Endothelial cell of umbilical vein (primary cell): ENCODE results near the gene STK39. TPM values are rescaled to one million over a fixed set of nuclear protein-coding genes. Genes with fewer than 3 reads are reported as not detected.

Experiments
- BruUV-seq: library from RNA; stranded (reverse); fragments of 400-500 nt; replicated peaks from 2 replicates; lab custom pipeline; 2021; lab: Mats Ljungman, UMichigan
- CTCF ChIA-PET: fragments of 300-600, 350-600 bp; sonication (Branson Sonifier 250); formaldehyde crosslinking; loops from one replicate; lab custom pipeline; 2021; ENCODE audit warnings: antibody characterized with exemption, inconsistent platforms; lab: Charles Lee
- POLR2A ChIA-PET: fragments of 300-600, 350-600 bp; sonication (Branson Sonifier 250); formaldehyde crosslinking; loops from one replicate; lab custom pipeline; 2021; ENCODE audit warnings: antibody characterized with exemption, inconsistent platforms; lab: Charles Lee
- DNase-seq: peaks from one replicate; pipeline ENCODE4 v3.0.0-alpha.2; 2011; ENCODE audit warnings: low read depth, low spot score
- FAIRE-seq: peaks from 2 replicates; lab custom pipeline; 2011; peaks lifted over from hg19 to GRCh38; lab: Jason Lieb, UNC
- H2AFZ ChIP-seq: 2 replicates; pipeline ENCODE4 v1.6.0; 2012; ENCODE audit warnings: low read depth, low read length, control low read depth, inconsistent platforms
- H3K27ac ChIP-seq: 2 replicates; pipeline ENCODE4 v1.5.1; 2011; ENCODE audit warnings: low read depth, mild to moderate bottlenecking, control low read depth, low read length, moderate library complexity; ENCODE audit not compliant: insufficient read depth
- H3K27me3 ChIP-seq, 2 experiments: 2 replicates each; pipeline versions ENCODE4 v1.6.0 to v1.6.1; 2011; ENCODE audit warnings: low read length in 2 of 2, mixed read lengths in 1 of 2; ENCODE audit not compliant: control insufficient read depth in 2 of 2, insufficient read depth in 2 of 2
- H3K36me3 ChIP-seq, 2 experiments: 2 replicates in 1 of 2; 3 replicates in 1 of 2; pipeline ENCODE4 v1.5.1; 2011; ENCODE audit warnings: low read length in 2 of 2, mild to moderate bottlenecking in 1 of 2, moderate library complexity in 1 of 2; ENCODE audit not compliant: control insufficient read depth in 2 of 2, insufficient read depth in 2 of 2; ENCODE audit errors: extremely low read depth in 1 of 2
- H3K4me1 ChIP-seq: 3 replicates; pipeline ENCODE4 v1.5.1; 2011; ENCODE audit warnings: mild to moderate bottlenecking, low read length; ENCODE audit not compliant: control insufficient read depth, insufficient read depth; ENCODE audit errors: extremely low read depth
- H3K4me2 ChIP-seq: 2 replicates; pipeline ENCODE4 v1.6.1; 2011; ENCODE audit warnings: low read length, control low read depth, mixed read lengths; ENCODE audit not compliant: insufficient read depth
- H3K4me3 ChIP-seq, 3 experiments: fragments of 200-600 bp in 1 of 3; sonication (generic), shearing (Covaris generic) in 1 of 3; replicated peaks in 1 of 3; 2 replicates each; pipeline ENCODE4 v1.5.1; 2011 to 2016; ENCODE audit warnings: control low read depth in 3 of 3, low read length in 3 of 3, mild to moderate bottlenecking in 2 of 3, inconsistent platforms in 1 of 3, low read depth in 1 of 3, moderate library complexity in 1 of 3; ENCODE audit not compliant: insufficient read depth in 1 of 3
- H3K79me2 ChIP-seq: 2 replicates; pipeline ENCODE4 v1.6.0; 2012; ENCODE audit warnings: low read length, inconsistent platforms; ENCODE audit not compliant: control insufficient read depth, insufficient read depth
- H3K9ac ChIP-seq: replicated peaks from 2 replicates; pipeline ENCODE3; 2011; ENCODE audit warnings: low read length, control low read depth; ENCODE audit not compliant: insufficient read depth; ENCODE audit errors: extremely low read depth
- H3K9me1 ChIP-seq: replicated peaks from 3 replicates; pipeline ENCODE4 v1.6.0; 2011; ENCODE audit warnings: mild to moderate bottlenecking, low read length; ENCODE audit not compliant: control insufficient read depth, insufficient read depth; ENCODE audit errors: extremely low read depth
- H3K9me3 ChIP-seq: replicated peaks from 2 replicates; pipeline ENCODE4 v1.5.1; 2012; ENCODE audit warnings: low read length, inconsistent platforms; ENCODE audit not compliant: control insufficient read depth, insufficient read depth
- H4K20me1 ChIP-seq: replicated peaks from 2 replicates; pipeline ENCODE3; 2011; ENCODE audit warnings: mild to moderate bottlenecking, low read length; ENCODE audit not compliant: control insufficient read depth, insufficient read depth; ENCODE audit errors: extremely low read depth
- EZH2 ChIP-seq: IDR thresholded peaks from 2 replicates; pipeline ENCODE4 v1.6.1; 2012; ENCODE audit warnings: borderline replicate concordance, low read depth, mild to moderate bottlenecking, moderate library complexity, low read length, inconsistent platforms; ENCODE audit not compliant: severe bottlenecking
- FOS ChIP-seq: IDR thresholded peaks from 2 replicates; pipeline ENCODE4 v1.6.1; 2011; ENCODE audit warnings: mild to moderate bottlenecking, low read length, moderate library complexity, borderline replicate concordance; ENCODE audit not compliant: insufficient read depth
- GATA2 ChIP-seq: IDR thresholded peaks from 2 replicates; pipeline ENCODE4 v1.7.0; 2011; ENCODE audit warnings: low read depth, mild to moderate bottlenecking, moderate library complexity, mixed read lengths, low read length; ENCODE audit not compliant: insufficient read length, insufficient read depth
- JUN ChIP-seq: IDR thresholded peaks from 2 replicates; pipeline ENCODE4 v1.6.1; 2011; ENCODE audit warnings: borderline replicate concordance, low read depth; ENCODE audit not compliant: insufficient read length, insufficient read depth
- MYC ChIP-seq: IDR thresholded peaks from one replicate; pipeline ENCODE4 v1.6.1; 2011; ENCODE audit warnings: mild to moderate bottlenecking, low read depth, low read length
- POLR2A ChIP-seq: IDR thresholded peaks from 2 replicates; pipeline ENCODE4 v1.6.1; 2012; ENCODE audit warnings: low read depth, mild to moderate bottlenecking, control low read depth, low read length
- POLR2AphosphoS5 ChIP-seq: IDR thresholded peaks from 2 replicates; pipeline ENCODE4 v1.6.1; 2012; ENCODE audit warnings: low read depth, mild to moderate bottlenecking, control low read depth, low read length, moderate library complexity; ENCODE audit not compliant: insufficient read depth
- dilution Hi-C: fragments of 300-500 bp; cut with MboI; formaldehyde crosslinking; loops from one replicate; pipeline ENCODE4 v1.15.0; 2019; ENCODE audit warnings: low sequenced_read_pairs; ENCODE audit not compliant: extremely low pct_ligation_motif_present
- intact Hi-C: fragments of 100-400 bp; cut with micrococcal nuclease; formaldehyde crosslinking; loops from one replicate; pipeline ENCODE4 v1.10.0; 2022
- polyA plus RNA-seq, 4 experiments: library from polyadenylated mRNA; depleted of rRNA in 3 of 4; stranded (reverse) in 3 of 4; unstranded in 1 of 4; fragments of >200 nt; gene quantifications; 2 replicates each; pipeline versions ENCODE4 v1.2.1 to v1.2.3, GENCODE V29; 2011 to 2012; ENCODE audit warnings: missing spikeins in 1 of 4
- total RNA-seq: library from RNA; stranded (reverse); gene quantifications from 2 replicates; pipeline ENCODE4 v1.2.3, GENCODE V29; 2021
- TF ChIP-seq, protein P1 (sequence below), 2 donors: IDR thresholded peaks; 1 replicate in 1 of 2; 2 replicates in 1 of 2; pipeline ENCODE4 v1.5.1; 2011; ENCODE audit warnings: low read length in 2 of 2, mild to moderate bottlenecking in 2 of 2, moderate library complexity in 2 of 2, control low read depth in 1 of 2, inconsistent platforms in 1 of 2, low read depth in 1 of 2; ENCODE audit not compliant: insufficient read depth in 1 of 2; ENCODE audit errors: extremely low read depth in 1 of 2
- TF ChIP-seq, protein P2 (sequence below): IDR thresholded peaks from 2 replicates; pipeline ENCODE4 v1.6.1; 2011; ENCODE audit not compliant: insufficient read depth, insufficient read length

Gene STK39
- total and polyA plus RNA-seq, 2 donors (not counting 3 experiments of a cell fraction or from before 2014, with no cell fraction given): 4.6 to 13.1 TPM

DNA sequence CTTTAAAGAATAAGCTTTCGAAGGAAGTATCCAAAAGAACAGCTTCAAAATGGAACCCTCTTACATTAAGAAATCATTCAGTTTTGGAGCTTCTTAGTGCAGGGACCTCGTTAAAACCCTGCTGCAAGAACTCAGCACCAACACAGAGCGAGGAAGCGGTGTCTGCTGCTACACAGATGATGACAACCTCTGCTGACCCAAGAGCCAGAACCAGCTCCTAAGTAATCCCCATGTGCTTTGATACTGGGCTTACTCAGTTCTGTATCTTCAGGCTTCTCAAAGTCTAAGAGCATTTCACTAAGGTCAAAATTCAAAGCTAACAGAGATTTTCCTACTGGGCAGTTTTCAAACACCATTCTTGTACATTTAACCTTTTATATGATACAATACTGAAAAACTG, 194.6 kb downstream of the STK39 start:
- no peak for DNase-seq
- Histone ChIP-seq H3K4me2 (no peak overlapping the region), H3K4me3 (no peak overlapping the region), H4K20me1 (no peaks in the 10 kb centered on the region), H3K9ac (no peak overlapping the region), H3K27me3 (no peaks in the 10 kb centered on the region), H3K9me1 (no peaks in the 10 kb centered on the region), H3K9me3 (no peaks in the 10 kb centered on the region), H2AFZ (no peak overlapping the region), H3K27ac (no peak overlapping the region), H3K4me1 (no peaks in the 10 kb centered on the region), H3K36me3 (no peaks in the 10 kb centered on the region), H3K79me2 (no peaks in the 10 kb centered on the region)
- TF ChIP-seq POLR2AphosphoS5 (no peak), MYC (no peak), EZH2 (no peak), GATA2 (no peak), JUN (no peak), FOS (no peak), POLR2A (no peak)
- TF ChIP-seq, protein P1, sequence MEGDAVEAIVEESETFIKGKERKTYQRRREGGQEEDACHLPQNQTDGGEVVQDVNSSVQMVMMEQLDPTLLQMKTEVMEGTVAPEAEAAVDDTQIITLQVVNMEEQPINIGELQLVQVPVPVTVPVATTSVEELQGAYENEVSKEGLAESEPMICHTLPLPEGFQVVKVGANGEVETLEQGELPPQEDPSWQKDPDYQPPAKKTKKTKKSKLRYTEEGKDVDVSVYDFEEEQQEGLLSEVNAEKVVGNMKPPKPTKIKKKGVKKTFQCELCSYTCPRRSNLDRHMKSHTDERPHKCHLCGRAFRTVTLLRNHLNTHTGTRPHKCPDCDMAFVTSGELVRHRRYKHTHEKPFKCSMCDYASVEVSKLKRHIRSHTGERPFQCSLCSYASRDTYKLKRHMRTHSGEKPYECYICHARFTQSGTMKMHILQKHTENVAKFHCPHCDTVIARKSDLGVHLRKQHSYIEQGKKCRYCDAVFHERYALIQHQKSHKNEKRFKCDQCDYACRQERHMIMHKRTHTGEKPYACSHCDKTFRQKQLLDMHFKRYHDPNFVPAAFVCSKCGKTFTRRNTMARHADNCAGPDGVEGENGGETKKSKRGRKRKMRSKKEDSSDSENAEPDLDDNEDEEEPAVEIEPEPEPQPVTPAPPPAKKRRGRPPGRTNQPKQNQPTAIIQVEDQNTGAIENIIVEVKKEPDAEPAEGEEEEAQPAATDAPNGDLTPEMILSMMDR (IDR thresholded peaks at IDR 0.05; ENCODE audit: extremely low read depth in 1 of 2, insufficient read depth in 1 of 2, low read depth in 1 of 2, low read length in 2 of 2): no peak
- TF ChIP-seq, protein P2, sequence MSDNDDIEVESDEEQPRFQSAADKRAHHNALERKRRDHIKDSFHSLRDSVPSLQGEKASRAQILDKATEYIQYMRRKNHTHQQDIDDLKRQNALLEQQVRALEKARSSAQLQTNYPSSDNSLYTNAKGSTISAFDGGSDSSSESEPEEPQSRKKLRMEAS: no peak
- ChIA-PET POLR2A (interaction anchor here (1.1 kb wide), 1 partner anchor 8 kb away, joined by 3 read pairs; no protein-coding TSS in a partner anchor), CTCF (interaction anchor here (1.2 kb wide), 1 partner anchor 66 kb away, joined by 4 read pairs; no protein-coding TSS in a partner anchor)
- intact Hi-C loops (no loop called here), dilution Hi-C loops (no loop called here)
- BruUV-seq: no TSS peak
- no peak for FAIRE-seq
